H1 (cell line): ENCODE data around the gene MITF. TPM values are rescaled to one million over a fixed set of nuclear protein-coding genes. Genes with fewer than 3 reads are reported as not detected.
A peak's percentile ranks its signal among the peaks of the same experiment; 100 is the strongest.

Experiments used
- CTCF ChIA-PET: fragments of 300-600 bp; sonication (Branson Sonifier 250); formaldehyde crosslinking; loops from one replicate; lab custom pipeline; 2021; ENCODE audit not compliant: partially characterized antibody; lab: Charles Lee
- POLR2A ChIA-PET: fragments of 300-600 bp; sonication (Branson Sonifier 250); formaldehyde crosslinking; loops from one replicate; lab custom pipeline; 2021; ENCODE audit warnings: inconsistent platforms; ENCODE audit not compliant: partially characterized antibody; lab: Charles Lee
- DNase-seq, 2 experiments: peaks; one replicate each; pipeline versions ENCODE4 v3.0.0 to v3.0.0-alpha.2; 2010 to 2022; ENCODE audit warnings: low spot score in 2 of 2, low read depth in 1 of 2, mixed read lengths in 1 of 2
- FAIRE-seq: peaks from 2 replicates; lab custom pipeline; 2011; peaks lifted over from hg19 to GRCh38; lab: Jason Lieb, UNC
- H2AFZ ChIP-seq: 2 replicates; pipeline ENCODE4 v1.8.1; 2012; ENCODE audit warnings: low read length, inconsistent platforms
- H2AK5ac ChIP-seq: 2 replicates; pipeline ENCODE4 v1.6.1; 2013; ENCODE audit warnings: low read depth, low read length
- H2BK120ac ChIP-seq: replicated peaks from 2 replicates; pipeline ENCODE3; 2013; ENCODE audit warnings: low read depth, low read length, inconsistent platforms
- H2BK12ac ChIP-seq: 2 replicates; pipeline ENCODE4 v1.6.1; 2013; ENCODE audit warnings: low read depth, low read length
- H2BK15ac ChIP-seq: 2 replicates; pipeline ENCODE4 v1.6.1; 2013; ENCODE audit warnings: low read length
- H2BK20ac ChIP-seq: 2 replicates; pipeline ENCODE4 v1.6.1; 2013; ENCODE audit warnings: low read length
- H2BK5ac ChIP-seq: 2 replicates; pipeline ENCODE4 v1.6.1; 2013; ENCODE audit warnings: low read depth, low read length
- H3K14ac ChIP-seq: 2 replicates; pipeline ENCODE4 v1.6.1; 2013; ENCODE audit warnings: inconsistent platforms; ENCODE audit not compliant: insufficient read length
- H3K18ac ChIP-seq: 2 replicates; pipeline ENCODE4 v1.6.1; 2013; ENCODE audit warnings: low read length; ENCODE audit errors: extremely low read depth
- H3K23ac ChIP-seq: 2 replicates; pipeline ENCODE4 v1.6.1; 2013; ENCODE audit warnings: inconsistent platforms; ENCODE audit not compliant: insufficient read length
- H3K23me2 ChIP-seq: 2 replicates; pipeline ENCODE4 v1.6.1; 2013; ENCODE audit warnings: low read depth, low read length
- H3K27ac ChIP-seq: 2 replicates; pipeline ENCODE4 v1.6.1; 2011; ENCODE audit warnings: low read depth, low read length, inconsistent platforms
- H3K27me3 ChIP-seq, 4 experiments: replicated peaks in 1 of 4; 1 replicate in 1 of 4; 2 replicates in 3 of 4; pipeline versions ENCODE4 v1.6.1 to v1.8.1; 2011 to 2013; ENCODE audit warnings: low read length in 3 of 4, mild to moderate bottlenecking in 3 of 4, inconsistent platforms in 2 of 4, mixed read lengths in 2 of 4, moderate library complexity in 1 of 4; ENCODE audit not compliant: control insufficient read depth in 3 of 4, insufficient read depth in 3 of 4; ENCODE audit errors: extremely low read depth in 1 of 4
- H3K36me3 ChIP-seq, 4 experiments: 2 replicates each; pipeline versions ENCODE4 v1.6.1 to v1.8.1; 2011 to 2013; ENCODE audit warnings: mild to moderate bottlenecking in 4 of 4, low read length in 3 of 4, moderate library complexity in 2 of 4, control low read depth in 1 of 4, inconsistent platforms in 1 of 4; ENCODE audit not compliant: insufficient read depth in 4 of 4, control insufficient read depth in 2 of 4
- H3K4ac ChIP-seq: replicated peaks from 2 replicates; pipeline ENCODE3; 2013; ENCODE audit warnings: low read length, low read depth, mixed read lengths, inconsistent platforms; ENCODE audit not compliant: insufficient read length
- H3K4me1 ChIP-seq, 4 experiments: replicated peaks in 1 of 4; 1 replicate in 1 of 4; 2 replicates in 3 of 4; pipeline versions ENCODE4 v1.6.1 to v1.8.1; 2011 to 2013; ENCODE audit warnings: low read length in 3 of 4, inconsistent platforms in 2 of 4, mixed read lengths in 1 of 4; ENCODE audit not compliant: insufficient read depth in 4 of 4, control insufficient read depth in 3 of 4
- H3K4me2 ChIP-seq, 2 experiments: 2 replicates each; pipeline versions ENCODE4 v1.6.1 to v1.8.1; 2011 to 2013; ENCODE audit warnings: low read depth in 2 of 2, low read length in 2 of 2, control low read depth in 1 of 2, inconsistent platforms in 1 of 2, mild to moderate bottlenecking in 1 of 2; ENCODE audit not compliant: insufficient read depth in 1 of 2
- H3K4me3 ChIP-seq, 4 experiments: fragments of 200-600, 300-600 bp in 1 of 4; sonication (generic), shearing (Covaris generic), sonication (Bioruptor Twin) in 1 of 4; 2 replicates each; pipeline versions ENCODE4 v1.5.1 to v1.8.1; 2011 to 2016; ENCODE audit warnings: low read length in 4 of 4, low read depth in 3 of 4, control low read depth in 2 of 4, inconsistent platforms in 2 of 4, mild to moderate bottlenecking in 2 of 4, mixed read lengths in 1 of 4, moderate library complexity in 1 of 4; ENCODE audit not compliant: insufficient read depth in 2 of 4; ENCODE audit errors: extremely low read depth in 1 of 4
- H3K56ac ChIP-seq: replicated peaks from 2 replicates; pipeline ENCODE3; 2013; ENCODE audit warnings: low read depth, mild to moderate bottlenecking, mixed read lengths, low read length, inconsistent platforms; ENCODE audit not compliant: insufficient read length
- H3K79me1 ChIP-seq: 2 replicates; pipeline ENCODE4 v1.6.1; 2013; ENCODE audit warnings: low read depth, low read length, control low read depth
- H3K79me2 ChIP-seq, 2 experiments: 2 replicates each; pipeline versions ENCODE4 v1.6.1 to v1.8.1; 2012 to 2013; ENCODE audit warnings: low read length in 2 of 2, mild to moderate bottlenecking in 2 of 2, inconsistent platforms in 1 of 2; ENCODE audit not compliant: insufficient read depth in 2 of 2, control insufficient read depth in 1 of 2
- H3K9ac ChIP-seq, 4 experiments: replicated peaks in 1 of 4; 1 replicate in 1 of 4; 2 replicates in 3 of 4; pipeline versions ENCODE4 v1.6.1 to v1.8.1; 2011 to 2013; ENCODE audit warnings: low read depth in 3 of 4, low read length in 3 of 4, control low read depth in 2 of 4, mild to moderate bottlenecking in 2 of 4, moderate library complexity in 2 of 4, inconsistent platforms in 1 of 4; ENCODE audit errors: extremely low read depth in 1 of 4
- H3K9me3 ChIP-seq, 2 experiments: 2 replicates each; pipeline versions ENCODE4 v1.6.1 to v1.8.1; 2012 to 2013; ENCODE audit warnings: mild to moderate bottlenecking in 2 of 2, moderate library complexity in 2 of 2, control low read depth in 1 of 2, inconsistent platforms in 1 of 2, low read depth in 1 of 2, low read length in 1 of 2, mixed read lengths in 1 of 2; ENCODE audit not compliant: insufficient read depth in 2 of 2
- H4K20me1 ChIP-seq, 2 experiments: replicated peaks in 1 of 2; 2 replicates each; pipeline versions ENCODE3 to v1.8.1; 2011 to 2013; ENCODE audit warnings: inconsistent platforms in 2 of 2, low read length in 2 of 2, mild to moderate bottlenecking in 1 of 2; ENCODE audit not compliant: insufficient read depth in 2 of 2, control insufficient read depth in 1 of 2
- H4K5ac ChIP-seq: 2 replicates; pipeline ENCODE4 v1.6.1; 2013; ENCODE audit warnings: low read length, low read depth, mixed read lengths, inconsistent platforms; ENCODE audit not compliant: insufficient read length
- H4K8ac ChIP-seq: 2 replicates; pipeline ENCODE4 v1.8.0; 2013; ENCODE audit warnings: mild to moderate bottlenecking, moderate library complexity, low read length, inconsistent platforms; ENCODE audit not compliant: insufficient read depth; ENCODE audit errors: extremely low read depth
- H4K91ac ChIP-seq: replicated peaks from 2 replicates; pipeline ENCODE3; 2013; ENCODE audit warnings: low read length, mixed read lengths, inconsistent platforms; ENCODE audit not compliant: insufficient read length
- CTBP2 ChIP-seq: IDR thresholded peaks from 2 replicates; pipeline ENCODE4 v1.7.0; 2011; ENCODE audit warnings: borderline replicate concordance, mild to moderate bottlenecking, moderate library complexity, mixed read lengths, low read length; ENCODE audit not compliant: insufficient read depth, insufficient read length
- CTCF ChIP-seq, 3 experiments: IDR thresholded peaks; 1 replicate in 2 of 3; 2 replicates in 1 of 3; pipeline versions ENCODE4 v1.5.1 to v1.6.1; 2011; ENCODE audit warnings: low read length in 3 of 3, mild to moderate bottlenecking in 3 of 3, inconsistent platforms in 2 of 3, low read depth in 1 of 3, moderate library complexity in 1 of 3; ENCODE audit not compliant: insufficient read depth in 1 of 3; ENCODE audit errors: control extremely low read depth in 1 of 3
- EZH2 ChIP-seq: fragments of 200-600 bp; sonication (generic); IDR thresholded peaks from 2 replicates; pipeline ENCODE4 v1.7.1; 2012; ENCODE audit warnings: low read depth, mild to moderate bottlenecking, moderate library complexity, low read length, inconsistent platforms; ENCODE audit not compliant: severe bottlenecking
- RAD21 ChIP-seq, 2 experiments: IDR thresholded peaks in 1 of 2; conservative IDR thresholded peaks in 1 of 2; 2 replicates each; pipeline ENCODE4 v1.6.1; 2011; ENCODE audit warnings: low read depth in 2 of 2, low read length in 2 of 2, improper control_type of control experiment in 1 of 2, inconsistent platforms in 1 of 2, mild to moderate bottlenecking in 1 of 2, moderate library complexity in 1 of 2
- TEAD4 ChIP-seq: IDR thresholded peaks from 2 replicates; pipeline ENCODE4 v1.6.1; 2012; ENCODE audit warnings: low read depth, low read length, inconsistent platforms, mixed read lengths
- YY1 ChIP-seq: IDR thresholded peaks from 2 replicates; pipeline ENCODE4 v1.6.1; 2011; ENCODE audit warnings: low read depth, mild to moderate bottlenecking, low read length
- WGBS, 2 experiments: shearing (Covaris generic) in 1 of 2; methylation state at CpG; one replicate each; pipeline versions ENCODE4 v1.1.6 to v1.1.7; 2013 to 2015; ENCODE audit warnings: low lambda C conversion rate in 2 of 2, mixed read lengths in 2 of 2, inconsistent platforms in 1 of 2, low coverage in 1 of 2, missing lambda C conversion rate in 1 of 2; ENCODE audit not compliant: insufficient replicate concordance in 2 of 2, insufficient coverage in 1 of 2, insufficient read length in 1 of 2; ENCODE audit errors: extremely low coverage in 1 of 2, missing lambda C conversion rate in 1 of 2; 5-methylcytosine and 5-hydroxymethylcytosine counted together
- polyA plus RNA-seq, 7 experiments: library from polyadenylated mRNA; depleted of rRNA in 3 of 7; stranded (reverse) in 5 of 7; unstranded in 2 of 7; fragments of >200 nt in 5 of 7; fragments of 200-250 nt in 2 of 7; gene quantifications; 1 replicate in 5 of 7; 2 replicates in 1 of 7; 4 replicates in 1 of 7; pipeline versions ENCODE4 v1.2.1 to v1.2.3, GENCODE V29; 2011 to 2013; ENCODE audit warnings: missing spikeins in 2 of 7, mixed read lengths in 2 of 7
- total RNA-seq: library from RNA; stranded (reverse); fragmentation: NEBNext Ultra II Directional; extraction: Animal tissue kit (Norgen Biotek cat#: 25700); gene quantifications from 2 replicates; pipeline ENCODE4 v1.2.1, GENCODE V29; 2021

The MITF gene
- total and polyA plus RNA-seq, 2 of the 8 experiments (the other 6 are each of a cell fraction or from before 2014, with no cell fraction given) = 0.53 to 1.4 TPM

- H3K14ac ChIP-seq = no peak overlapping the region
- TF ChIP-seq CTBP2 (no peak), CTCF (IDR thresholded peaks at IDR 0.05; ENCODE audit: control extremely low read depth in 1 of 3, insufficient read depth in 1 of 3, low read depth in 1 of 3, low read length in 3 of 3) (peak in 1 of 3 experiments; percentile 14; a peak in 2 of 4 replicates), EZH2 (no peak), TEAD4 (0 out of 2 replicates have a peak, but pooled peaks have one; percentile 38), RAD21 (IDR thresholded peaks at IDR 0.05 in 1 of 2, conservative IDR thresholded peaks at IDR 0.05 in 1 of 2; ENCODE audit: low read depth in 2 of 2, low read length in 2 of 2) (peak; percentile 38 to 49; a peak in 3 of 4 replicates), YY1 (0 out of 2 replicates have a peak, but pooled peaks have one; percentile 53)
- no peak overlapping the region for H2AK5ac ChIP-seq
- no peak overlapping the region for H3K4ac ChIP-seq
- no peaks in the 10 kb centered on the region for H3K79me1 ChIP-seq
- no peak overlapping the region for H2BK5ac ChIP-seq
- H4K5ac ChIP-seq = no peak overlapping the region
- no peak overlapping the region for H3K4me2 ChIP-seq
- POLR2A ChIA-PET = interaction anchor here (1.4 to 1.6 kb wide), 2 partner anchors 21 to 22 kb away, joined by 4 to 5 read pairs; no protein-coding TSS in a partner anchor
- peaks cover 0 to 5% (median 2%) of the 10 kb centered on the region in 4 experiments; a peak in 3 of 7 replicates for H3K4me1 ChIP-seq
- no peak overlapping the region for H2BK15ac ChIP-seq
- no peak overlapping the region for H3K27ac ChIP-seq
- H3K9ac ChIP-seq = no peak overlapping the region
- no peak overlapping the region for H3K56ac ChIP-seq
- no peak overlapping the region for H3K4me3 ChIP-seq
- no peaks in the 10 kb centered on the region for H3K36me3 ChIP-seq
- H3K18ac ChIP-seq = no peak overlapping the region
- H2BK120ac ChIP-seq = no peak overlapping the region
- FAIRE-seq (peak; percentile 87), DNase-seq (peak; percentile 2 to 48)
- H2AFZ ChIP-seq = 0 out of 2 replicates have a peak overlapping the region, but pooled peaks have one; percentile 8
- no peaks in the 10 kb centered on the region for H4K20me1 ChIP-seq
- H3K27me3 ChIP-seq = no peaks in the 10 kb centered on the region
- H2BK20ac ChIP-seq = no peak overlapping the region
- no peak overlapping the region for H4K8ac ChIP-seq
- no peaks in the 10 kb centered on the region for H3K9me3 ChIP-seq
- no peak overlapping the region for H3K23ac ChIP-seq
- H2BK12ac ChIP-seq = no peak overlapping the region
- no peaks in the 10 kb centered on the region; the same call in 1 of the 2 replicates for H3K23me2 ChIP-seq
- no peak overlapping the region for H4K91ac ChIP-seq
- no peaks in the 10 kb centered on the region for H3K79me2 ChIP-seq
- 68% methylated on average over 5 of the region's 5 CpGs; no CpG with 5 or more reads in 1 of the 2 experiments for WGBS, 2 experiments
- CTCF ChIA-PET = interaction anchor here (0.8 to 2.4 kb wide), 14 partner anchors 12 to 229 kb away, joined by 3 to 15 read pairs (median 3); partner anchors contain the start of gene MITF
Measured at GRCh38 chr3:69718866-69719586, 20.2 kb upstream of the MITF start.
